Mesendoderm (in vitro differentiated cells): ENCODE measurements around the gene OTUB1.

Experiments
- DNase-seq: peaks from one replicate; pipeline ENCODE4 v3.0.0; 2013
- H2AK5ac ChIP-seq: 2 replicates; pipeline ENCODE4 v1.6.1; 2013; ENCODE audit warnings: low read length, inconsistent platforms
- H2BK120ac ChIP-seq: 2 replicates; pipeline ENCODE4 v1.6.1; 2013; ENCODE audit warnings: low read depth, mild to moderate bottlenecking, low read length, moderate library complexity, mixed read lengths
- H2BK15ac ChIP-seq: replicated peaks from 2 replicates; pipeline ENCODE4 v1.6.1; 2013; ENCODE audit warnings: low read depth, mild to moderate bottlenecking, moderate library complexity
- H2BK5ac ChIP-seq: 2 replicates; pipeline ENCODE4 v1.6.1; 2013; ENCODE audit warnings: low read length, inconsistent platforms
- H3K18ac ChIP-seq: 2 replicates; pipeline ENCODE4 v1.6.1; 2013; ENCODE audit warnings: mild to moderate bottlenecking, low read length, mixed read lengths
- H3K23ac ChIP-seq: one replicate; pipeline ENCODE4 v1.6.1; 2013; ENCODE audit warnings: low read length
- H3K27ac ChIP-seq: 2 replicates; pipeline ENCODE4 v1.5.1; 2013; ENCODE audit warnings: low read depth, mild to moderate bottlenecking, inconsistent platforms, low read length, moderate library complexity
- H3K27me3 ChIP-seq: 2 replicates; pipeline ENCODE4 v1.6.1; 2013; ENCODE audit warnings: low read length, control low read depth, mild to moderate bottlenecking, inconsistent platforms; ENCODE audit not compliant: insufficient read depth, poor library complexity
- H3K36me3 ChIP-seq: 2 replicates; pipeline ENCODE4 v1.6.1; 2013; ENCODE audit warnings: low read length, inconsistent platforms; ENCODE audit not compliant: control insufficient read depth, insufficient read depth
- H3K4ac ChIP-seq: one replicate; pipeline ENCODE4 v1.6.1; 2013; ENCODE audit warnings: low read depth, mild to moderate bottlenecking, low read length, moderate library complexity
- H3K4me1 ChIP-seq: 2 replicates; pipeline ENCODE4 v1.6.1; 2013; ENCODE audit warnings: low read depth, low read length, inconsistent platforms; ENCODE audit not compliant: control insufficient read depth
- H3K4me2 ChIP-seq: 2 replicates; pipeline ENCODE4 v1.6.1; 2013; ENCODE audit warnings: low read length
- H3K4me3 ChIP-seq: 2 replicates; pipeline ENCODE4 v1.5.1; 2013; ENCODE audit warnings: mild to moderate bottlenecking, low read length
- H3K56ac ChIP-seq: one replicate; pipeline ENCODE4 v1.6.1; 2013; ENCODE audit warnings: low read length
- H3K79me1 ChIP-seq: 2 replicates; pipeline ENCODE4 v1.6.1; 2013; ENCODE audit warnings: low read length, inconsistent platforms
- H3K79me2 ChIP-seq: 2 replicates; pipeline ENCODE4 v1.6.1; 2013; ENCODE audit warnings: mild to moderate bottlenecking, low read length; ENCODE audit not compliant: control insufficient read depth, insufficient read depth
- H3K9ac ChIP-seq: 2 replicates; pipeline ENCODE4 v1.6.1; 2013; ENCODE audit warnings: low read length, inconsistent platforms
- H4K5ac ChIP-seq: one replicate; pipeline ENCODE4 v1.6.1; 2013; ENCODE audit warnings: low read length
- H4K8ac ChIP-seq: one replicate; pipeline ENCODE4 v1.6.1; 2013; ENCODE audit warnings: low read depth, mild to moderate bottlenecking, control low read depth, low read length, moderate library complexity
- WGBS: extraction: QIAGEN DNeasy Blood & Tissue Kit; methylation state at CpG from one replicate; pipeline ENCODE4 v1.1.7; 2013; ENCODE audit warnings: low lambda C conversion rate, missing lambda C conversion rate; ENCODE audit not compliant: insufficient coverage; ENCODE audit errors: extremely low coverage; 5-methylcytosine and 5-hydroxymethylcytosine counted together

Gene OTUB1

GRCh38 chr11:64034411-64034811 is 48.2 kb downstream of the OTUB1 start:
- Histone ChIP-seq H3K23ac (no peak overlapping the region), H2BK120ac (no peak overlapping the region), H3K79me1 (no peaks in the 10 kb centered on the region), H3K56ac (no peak overlapping the region), H2BK15ac (no peak overlapping the region), H3K27ac (no peak overlapping the region), H3K4me1 (no peaks in the 10 kb centered on the region), H3K18ac (no peak overlapping the region), H4K8ac (no peak overlapping the region), H3K9ac (no peak overlapping the region), H3K4ac (no peak overlapping the region), H2AK5ac (no peak overlapping the region), H3K4me2 (no peak overlapping the region), H3K36me3 (no peaks in the 10 kb centered on the region), H3K79me2 (no peaks in the 10 kb centered on the region), H3K4me3 (no peak overlapping the region), H3K27me3 (peaks cover 28% of the 10 kb centered on the region), H4K5ac (no peak overlapping the region), H2BK5ac (no peak overlapping the region)
- no CpG with 5 or more reads among the region's 9 CpGs for WGBS
- DNase-seq, result peak; percentile 56

GRCh38 chr11:64035081-64035524 is 48.9 kb downstream of the OTUB1 start:
- no peaks in the 10 kb centered on the region for H3K4me1 ChIP-seq
- H2BK15ac ChIP-seq, result no peak overlapping the region
- H3K9ac ChIP-seq, result no peak overlapping the region
- no peak overlapping the region for H2AK5ac ChIP-seq
- no peak overlapping the region for H3K27ac ChIP-seq
- no CpG with 5 or more reads among the region's 17 CpGs for WGBS
- no peaks in the 10 kb centered on the region for H3K79me2 ChIP-seq
- H2BK5ac ChIP-seq, result no peak overlapping the region
- no peaks in the 10 kb centered on the region for H3K36me3 ChIP-seq
- no peak overlapping the region for H3K18ac ChIP-seq
- no peak overlapping the region for H3K4me3 ChIP-seq
- no peaks in the 10 kb centered on the region for H3K79me1 ChIP-seq
- H3K4me2 ChIP-seq, result no peak overlapping the region
- H4K8ac ChIP-seq, result no peak overlapping the region
- H3K23ac ChIP-seq, result peak overlapping the region; percentile 66
- no peak overlapping the region for H3K4ac ChIP-seq
- DNase-seq, result no peak
- H3K27me3 ChIP-seq, result peaks cover 28% of the 10 kb centered on the region
- H4K5ac ChIP-seq, result no peak overlapping the region
- no peak overlapping the region for H3K56ac ChIP-seq
- H2BK120ac ChIP-seq, result no peak overlapping the region

GRCh38 chr11:64035576-64035975 is 49.3 kb downstream of the OTUB1 start, which contains the start of gene FLRT1:
Gene FLRT1 (plus strand): TSS chr11:64035931. CDS start chr11:64116268, 80,337 bp downstream.
- H3K27me3 ChIP-seq, result peaks cover 28% of the 10 kb centered on the region
- no peak within 1 kb of the TSS for H3K4ac ChIP-seq
- H3K27ac ChIP-seq, result no peak within 1 kb of the TSS
- H4K8ac ChIP-seq, result no peak within 1 kb of the TSS
- no peaks in the 10 kb centered on the region for H3K79me2 ChIP-seq
- peak within 1 kb of the TSS; percentile 66 for H3K23ac ChIP-seq
- no peak within 1 kb of the TSS for H3K18ac ChIP-seq
- WGBS, result no CpG with 5 or more reads among the region's 64 CpGs
- no peak within 1 kb of the TSS for H2AK5ac ChIP-seq
- H3K9ac ChIP-seq, result no peak within 1 kb of the TSS
- no peak within 1 kb of the TSS for H3K4me3 ChIP-seq
- no peak within 1 kb of the TSS for H4K5ac ChIP-seq
- H3K36me3 ChIP-seq, result no peaks in the 10 kb centered on the region
- no peak within 1 kb of the TSS for H2BK15ac ChIP-seq
- no peak for DNase-seq
- H2BK5ac ChIP-seq, result no peak within 1 kb of the TSS
- H2BK120ac ChIP-seq, result no peak within 1 kb of the TSS
- H3K56ac ChIP-seq, result no peak within 1 kb of the TSS
- peak within 1 kb of the TSS; percentile 20 for H3K4me2 ChIP-seq
- no peaks in the 10 kb centered on the region for H3K79me1 ChIP-seq
- H3K4me1 ChIP-seq, result no peaks in the 10 kb centered on the region

- DNase-seq, result no peak
- Histone ChIP-seq H3K9ac (no peak overlapping the region), H3K36me3 (no peaks in the 10 kb centered on the region), H3K4me3 (no peak overlapping the region), H4K5ac (no peak overlapping the region), H3K18ac (no peak overlapping the region), H2BK5ac (no peak overlapping the region), H3K56ac (no peak overlapping the region), H3K4ac (no peak overlapping the region), H3K79me2 (no peaks in the 10 kb centered on the region), H3K4me1 (no peaks in the 10 kb centered on the region), H3K4me2 (peak overlapping the region; percentile 20), H3K27ac (no peak overlapping the region), H3K23ac (peak overlapping the region; percentile 1), H2AK5ac (no peak overlapping the region), H2BK15ac (no peak overlapping the region), H3K79me1 (no peaks in the 10 kb centered on the region), H4K8ac (no peak overlapping the region), H3K27me3 (peaks cover 28% of the 10 kb centered on the region), H2BK120ac (no peak overlapping the region)
- WGBS, result no CpG with 5 or more reads among the region's 85 CpGs
Observed at GRCh38 chr11:64036087-64037026, 50.1 kb downstream of the OTUB1 start.

DNA sequence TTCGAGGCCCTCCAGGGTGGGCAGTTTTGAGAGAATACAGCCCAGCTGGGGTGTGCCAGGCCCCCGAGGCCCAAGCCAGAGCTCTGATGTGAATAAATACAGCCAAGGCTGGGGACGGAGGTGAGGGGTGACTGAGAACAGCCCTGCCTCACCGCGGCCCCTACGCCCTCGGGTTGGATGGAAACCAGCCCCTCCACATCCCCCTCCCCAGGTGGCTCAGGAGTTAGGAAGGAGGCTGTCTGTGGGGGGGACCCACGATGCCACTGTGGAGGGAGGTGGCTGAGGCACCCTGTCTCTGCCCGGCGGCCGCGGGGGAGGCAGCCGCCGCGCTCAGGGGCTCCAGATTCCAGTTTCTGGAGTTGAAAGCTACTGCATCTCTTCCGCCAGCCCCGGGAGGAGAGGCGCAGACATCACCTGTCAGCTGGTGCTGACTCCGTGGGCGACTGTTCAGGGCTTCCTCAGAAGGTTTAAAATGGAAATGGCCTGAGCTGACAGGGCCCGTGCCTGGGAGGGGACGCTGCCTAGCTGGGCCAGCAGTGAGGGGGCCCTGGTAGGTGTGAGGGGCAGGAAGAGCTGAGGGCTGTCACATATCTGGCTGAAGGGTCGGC is 50.9 kb downstream of the OTUB1 start:
- H3K4me1 ChIP-seq, result no peaks in the 10 kb centered on the region
- no peaks in the 10 kb centered on the region for H3K79me1 ChIP-seq
- peaks cover 28% of the 10 kb centered on the region for H3K27me3 ChIP-seq
- H3K9ac ChIP-seq, result no peak overlapping the region
- H4K8ac ChIP-seq, result no peak overlapping the region
- DNase-seq, result no peak
- H2BK5ac ChIP-seq, result no peak overlapping the region
- H3K36me3 ChIP-seq, result no peaks in the 10 kb centered on the region
- H3K4me3 ChIP-seq, result no peak overlapping the region
- no peak overlapping the region for H3K18ac ChIP-seq
- H3K4ac ChIP-seq, result no peak overlapping the region
- H2BK15ac ChIP-seq, result no peak overlapping the region
- WGBS, result no CpG with 5 or more reads among the region's 23 CpGs
- no peaks in the 10 kb centered on the region for H3K79me2 ChIP-seq
- H3K23ac ChIP-seq, result peak overlapping the region; percentile 1
- no peak overlapping the region for H2AK5ac ChIP-seq
- no peak overlapping the region for H3K56ac ChIP-seq
- no peak overlapping the region for H2BK120ac ChIP-seq
- no peak overlapping the region for H3K27ac ChIP-seq
- H4K5ac ChIP-seq, result no peak overlapping the region
- no peak overlapping the region for H3K4me2 ChIP-seq
